ENCODE results near the gene UTP4. TPM values are rescaled to one million over a fixed set of nuclear protein-coding genes. Genes with fewer than 3 reads are reported as not detected.

The UTP4 gene
- 20.9 and 24.6 TPM in 2 replicates for total RNA-seq

DNA sequence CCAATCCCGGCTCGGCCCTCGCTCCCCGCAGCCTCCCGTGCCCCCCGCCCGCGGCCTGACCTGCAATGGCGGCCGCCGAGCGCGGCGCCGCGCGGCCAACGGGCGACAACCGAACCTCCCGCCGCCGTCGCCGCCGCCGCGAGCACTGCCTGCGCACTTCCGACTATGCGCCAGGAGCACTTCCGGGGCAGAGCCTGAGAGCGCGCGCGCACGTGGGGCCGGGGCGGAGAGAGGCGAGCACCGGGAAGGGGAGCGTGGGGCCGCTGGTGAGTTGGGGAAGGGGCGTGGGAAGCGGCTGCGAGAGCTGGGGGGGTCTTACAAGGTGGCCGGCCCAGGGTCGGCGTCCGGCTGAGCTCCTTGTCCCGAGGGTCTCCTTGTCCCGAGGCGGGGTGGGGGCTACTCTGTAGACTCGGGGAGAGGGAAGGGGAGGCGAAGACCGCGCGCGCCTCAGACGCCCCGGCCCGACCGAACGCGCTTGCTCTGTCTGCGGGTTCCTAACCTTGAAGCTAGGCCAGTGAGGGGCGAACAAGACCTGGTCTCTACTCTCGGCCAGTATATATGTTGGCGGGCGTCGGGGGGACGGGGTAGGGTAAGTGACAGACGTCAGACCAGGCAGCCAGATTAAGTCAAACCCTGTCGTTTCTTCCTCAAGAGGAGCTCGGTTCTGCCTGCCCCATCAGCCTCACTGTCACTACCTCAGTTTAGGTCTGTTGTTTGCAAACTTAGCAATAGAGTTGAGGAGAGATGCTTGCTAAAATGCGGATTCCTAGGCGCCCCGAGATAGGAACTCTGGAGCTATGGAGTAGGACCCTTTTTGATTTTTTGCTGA, at the start of gene UTP4, which contains the start of gene CHTF8:
Gene UTP4, plus strand, starts transcription at position 226 of the 829 bp plus-strand sequence. CDS start 811 bp downstream, outside the sequence.
Gene CHTF8, minus strand, starts transcription at position 165 of the 829 bp plus-strand sequence. CDS start 11,130 bp downstream, outside the sequence.

DNA sequence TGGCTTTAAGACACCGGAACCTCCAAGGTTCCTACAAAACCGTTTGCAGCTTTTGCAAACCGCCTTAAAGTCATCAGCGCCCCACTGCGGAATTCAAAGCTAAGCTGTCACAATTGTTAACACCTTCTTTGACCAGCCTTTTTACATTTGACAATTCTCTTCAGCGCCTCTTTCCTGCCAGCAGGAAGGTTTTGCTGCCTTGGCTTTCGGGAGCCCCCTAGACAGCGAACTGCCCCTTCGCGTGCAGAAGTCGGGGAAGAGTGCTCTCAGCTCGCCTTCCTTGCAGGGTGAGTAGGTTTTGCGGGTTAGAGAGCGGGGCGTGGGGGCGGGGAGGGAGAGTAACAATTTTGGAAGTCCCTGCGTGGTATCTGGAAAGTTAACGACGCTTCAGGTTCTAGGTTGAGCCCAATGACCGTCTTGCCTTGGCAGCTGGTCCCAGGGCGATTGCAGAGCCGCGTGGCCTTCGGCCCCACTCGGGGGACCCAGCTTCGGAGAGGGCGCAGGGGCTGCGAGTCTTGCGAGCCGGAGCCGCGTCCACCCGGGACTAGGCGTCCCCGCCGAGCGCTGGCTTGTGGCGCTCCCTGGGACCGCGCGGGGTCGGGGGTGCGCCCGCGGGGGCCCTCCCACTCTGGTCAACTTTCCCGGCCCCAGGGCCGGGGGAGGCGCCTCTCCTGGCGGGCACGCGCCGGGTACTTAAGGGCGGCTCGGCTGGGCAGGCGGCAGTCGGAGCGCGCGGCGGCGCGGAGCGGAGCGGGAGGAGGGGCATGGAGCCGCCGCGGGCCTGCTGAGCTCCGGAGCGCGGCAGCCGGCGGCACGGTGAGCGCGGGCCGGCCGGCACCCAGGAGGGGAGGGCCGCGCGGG, 26.7 kb upstream of the UTP4 start, which contains the start of gene HAS3:
Gene HAS3, plus strand, starts transcription at position 153 of the 861 bp plus-strand sequence. CDS start 3,743 bp downstream, outside the sequence.

DNA sequence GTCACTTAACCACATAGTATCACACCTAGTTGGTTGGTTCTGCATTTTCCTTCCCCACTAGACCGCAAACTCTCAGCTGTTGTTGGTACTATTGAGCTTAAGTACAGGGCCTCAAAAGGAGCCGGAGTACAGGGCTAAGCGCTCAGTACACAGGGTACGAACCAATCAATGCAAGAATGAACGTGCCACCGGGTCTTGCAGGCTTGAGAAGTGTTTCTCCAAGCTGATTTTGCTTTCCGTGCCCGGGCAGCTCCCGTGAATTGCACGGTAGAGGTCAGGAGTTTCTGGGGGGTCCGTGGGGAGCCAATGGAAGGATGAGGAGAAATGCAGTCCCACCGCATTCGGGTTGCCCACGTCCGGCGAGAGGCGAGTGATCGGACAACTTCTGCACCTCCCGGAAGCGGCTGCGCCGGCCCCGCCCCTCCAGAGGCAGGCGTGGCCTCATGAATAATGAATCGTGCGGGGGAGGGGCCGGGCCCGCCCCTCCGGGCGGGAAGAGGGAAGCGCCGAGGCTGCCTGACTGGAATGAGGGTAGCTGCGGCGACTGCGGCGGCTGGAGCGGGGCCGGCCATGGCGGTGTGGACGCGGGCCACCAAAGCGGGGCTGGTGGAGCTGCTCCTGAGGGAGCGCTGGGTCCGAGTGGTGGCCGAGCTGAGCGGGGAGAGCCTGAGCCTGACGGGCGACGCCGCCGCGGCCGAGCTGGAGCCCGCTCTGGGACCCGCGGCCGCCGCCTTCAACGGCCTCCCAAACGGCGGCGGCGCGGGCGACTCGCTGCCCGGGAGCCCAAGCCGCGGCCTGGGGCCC, 54.4 kb downstream of the UTP4 start, which contains the start of gene SNTB2:
Gene SNTB2, plus strand, starts transcription at position 523 of the 804 bp plus-strand sequence. Its CDS starts 3 bp downstream, at position 526.

Other genes with a start within 250 kb of the UTP4 start
- gene HAS3, start 27.0 kb upstream of the UTP4 start, total RNA-seq, result 15.6 and 35.4 TPM in 2 replicates
- 41.4 and 62.7 TPM in 2 replicates for gene CHTF8, start 61 bp upstream of the UTP4 start, total RNA-seq
- gene SNTB2, start 54.5 kb downstream of the UTP4 start, total RNA-seq, result 11.5 and 13.3 TPM in 2 replicates
- 41.6 and 45.5 TPM in 2 replicates for gene VPS4A, start 178.7 kb downstream of the UTP4 start, total RNA-seq
- 25.4 and 34.9 TPM in 2 replicates for gene PDF, start 197.9 kb downstream of the UTP4 start, total RNA-seq
- 21.9 and 33.2 TPM in 2 replicates for gene COG8, start 206.9 kb downstream of the UTP4 start, total RNA-seq
- gene NIP7, start 207.1 kb downstream of the UTP4 start, total RNA-seq, result 36.7 and 37.1 TPM in 2 replicates
- not detected in 2 replicates for gene TMED6, start 219.1 kb downstream of the UTP4 start, total RNA-seq